ENCODE data around the gene STK32B. TPM values are rescaled to one million over a fixed set of nuclear protein-coding genes. Genes with fewer than 3 reads are reported as not detected.

The STK32B gene
- total RNA-seq, 4 donors from 2014 or later: 3.0 to 33.8 (median 4.3) TPM

GRCh38 chr4:5110901-5111300 lies 59.6 kb downstream of the STK32B start:
- intact Hi-C loops (cut with DNase I; ENCODE audit: low total_unique reads): no loop called here
- H3K27ac ChIP-seq: no peak overlapping the region
- no peaks in the 10 kb centered on the region for H3K36me3 ChIP-seq
- no peak for DNase-seq
- no peaks in the 10 kb centered on the region for H3K27me3 ChIP-seq
- TF ChIP-seq POLR2A (IDR thresholded peaks at IDR 0.05) (no peak), CTCF (IDR thresholded peaks at IDR 0.05) (no peak)
- no peaks in the 10 kb centered on the region for H3K9me3 ChIP-seq
- no peak overlapping the region for H3K4me3 ChIP-seq
- H3K4me1 ChIP-seq: no peaks in the 10 kb centered on the region

GRCh38 chr4:5112333-5113095 lies 61.2 kb downstream of the STK32B start:
- TF ChIP-seq CTCF (IDR thresholded peaks at IDR 0.05): no peak
- no peak for TF ChIP-seq POLR2A (IDR thresholded peaks at IDR 0.05)
- Histone ChIP-seq H3K9me3 (no peaks in the 10 kb centered on the region), H3K4me3 (no peak overlapping the region), H3K27me3 (no peaks in the 10 kb centered on the region), H3K36me3 (no peaks in the 10 kb centered on the region), H3K4me1 (no peaks in the 10 kb centered on the region), H3K27ac (no peak overlapping the region)
- DNase-seq: no peak
- intact Hi-C loops (cut with DNase I; ENCODE audit: low total_unique reads): no loop called here

GRCh38 chr4:5114950-5115349 lies 63.7 kb downstream of the STK32B start:
- intact Hi-C loops (cut with DNase I; ENCODE audit: low total_unique reads): no loop called here
- DNase-seq: no peak

GRCh38 chr4:5118091-5118786 lies 67.0 kb downstream of the STK32B start:
- Histone ChIP-seq H3K4me3 (no peak overlapping the region), H3K4me1 (no peaks in the 10 kb centered on the region), H3K36me3 (no peaks in the 10 kb centered on the region), H3K9me3 (no peaks in the 10 kb centered on the region), H3K27ac (no peak overlapping the region), H3K27me3 (no peaks in the 10 kb centered on the region)
- intact Hi-C loops (cut with DNase I; ENCODE audit: low total_unique reads): no loop called here
- TF ChIP-seq CTCF (IDR thresholded peaks at IDR 0.05) (no peak), POLR2A (IDR thresholded peaks at IDR 0.05) (no peak)
- no peak for DNase-seq

More at GRCh38 chr4:5114950-5115349, 63.7 kb downstream of the STK32B start:
- no peaks in the 10 kb centered on the region for H3K4me1 ChIP-seq
- no peaks in the 10 kb centered on the region for H3K27me3 ChIP-seq
- TF ChIP-seq CTCF (IDR thresholded peaks at IDR 0.05): no peak
- no peak for TF ChIP-seq POLR2A (IDR thresholded peaks at IDR 0.05)
- no peaks in the 10 kb centered on the region for H3K36me3 ChIP-seq
- H3K9me3 ChIP-seq: no peaks in the 10 kb centered on the region
- no peak overlapping the region for H3K4me3 ChIP-seq
- no peak overlapping the region for H3K27ac ChIP-seq
